GM10266 (cell line): ENCODE measurements around the gene PARD3B.

Experiments
- DNase-seq: peaks from one replicate; pipeline ENCODE4 v3.0.0; 2012; ENCODE audit errors: extremely low spot score
- TF ChIP-seq, protein P1 (sequence below): IDR thresholded peaks from 2 replicates; pipeline ENCODE4 v1.5.1; 2012; ENCODE audit warnings: mild to moderate bottlenecking, low read depth; ENCODE audit not compliant: control insufficient read depth, insufficient read depth; ENCODE audit errors: missing control alignments

The PARD3B gene

DNA sequence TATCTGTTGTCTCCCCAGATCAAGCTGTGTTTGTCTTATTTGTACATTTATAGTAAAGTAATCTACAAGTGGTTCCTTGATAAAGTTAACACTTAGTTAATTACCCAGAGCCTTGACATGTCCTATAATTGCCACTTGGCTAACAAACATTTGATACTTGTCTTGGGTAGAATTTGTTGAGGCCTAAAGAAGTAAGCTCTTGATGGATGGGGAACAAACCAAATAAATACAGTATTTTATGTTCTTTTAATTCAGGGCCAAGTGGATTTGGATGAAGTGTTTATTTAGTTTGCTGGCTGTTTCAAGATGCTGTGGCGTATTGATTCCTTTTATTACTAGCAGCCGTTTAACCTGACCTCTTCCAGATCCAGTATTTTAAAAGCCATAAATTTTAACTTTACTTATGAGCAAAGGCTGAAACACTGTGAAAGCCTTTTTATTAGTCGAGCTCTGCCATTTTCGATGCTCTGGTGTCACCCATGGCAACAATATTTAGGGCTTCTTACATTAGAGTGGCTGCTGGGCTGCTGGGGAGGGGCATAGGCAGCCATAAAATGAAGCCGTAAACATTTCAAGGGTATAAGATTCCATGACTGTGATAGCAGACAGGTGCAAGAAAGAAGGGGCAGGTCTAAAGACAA lies 735.4 kb downstream of the PARD3B start:
- no peak for DNase-seq
- TF ChIP-seq, protein P1, sequence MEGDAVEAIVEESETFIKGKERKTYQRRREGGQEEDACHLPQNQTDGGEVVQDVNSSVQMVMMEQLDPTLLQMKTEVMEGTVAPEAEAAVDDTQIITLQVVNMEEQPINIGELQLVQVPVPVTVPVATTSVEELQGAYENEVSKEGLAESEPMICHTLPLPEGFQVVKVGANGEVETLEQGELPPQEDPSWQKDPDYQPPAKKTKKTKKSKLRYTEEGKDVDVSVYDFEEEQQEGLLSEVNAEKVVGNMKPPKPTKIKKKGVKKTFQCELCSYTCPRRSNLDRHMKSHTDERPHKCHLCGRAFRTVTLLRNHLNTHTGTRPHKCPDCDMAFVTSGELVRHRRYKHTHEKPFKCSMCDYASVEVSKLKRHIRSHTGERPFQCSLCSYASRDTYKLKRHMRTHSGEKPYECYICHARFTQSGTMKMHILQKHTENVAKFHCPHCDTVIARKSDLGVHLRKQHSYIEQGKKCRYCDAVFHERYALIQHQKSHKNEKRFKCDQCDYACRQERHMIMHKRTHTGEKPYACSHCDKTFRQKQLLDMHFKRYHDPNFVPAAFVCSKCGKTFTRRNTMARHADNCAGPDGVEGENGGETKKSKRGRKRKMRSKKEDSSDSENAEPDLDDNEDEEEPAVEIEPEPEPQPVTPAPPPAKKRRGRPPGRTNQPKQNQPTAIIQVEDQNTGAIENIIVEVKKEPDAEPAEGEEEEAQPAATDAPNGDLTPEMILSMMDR, result no peak

DNA sequence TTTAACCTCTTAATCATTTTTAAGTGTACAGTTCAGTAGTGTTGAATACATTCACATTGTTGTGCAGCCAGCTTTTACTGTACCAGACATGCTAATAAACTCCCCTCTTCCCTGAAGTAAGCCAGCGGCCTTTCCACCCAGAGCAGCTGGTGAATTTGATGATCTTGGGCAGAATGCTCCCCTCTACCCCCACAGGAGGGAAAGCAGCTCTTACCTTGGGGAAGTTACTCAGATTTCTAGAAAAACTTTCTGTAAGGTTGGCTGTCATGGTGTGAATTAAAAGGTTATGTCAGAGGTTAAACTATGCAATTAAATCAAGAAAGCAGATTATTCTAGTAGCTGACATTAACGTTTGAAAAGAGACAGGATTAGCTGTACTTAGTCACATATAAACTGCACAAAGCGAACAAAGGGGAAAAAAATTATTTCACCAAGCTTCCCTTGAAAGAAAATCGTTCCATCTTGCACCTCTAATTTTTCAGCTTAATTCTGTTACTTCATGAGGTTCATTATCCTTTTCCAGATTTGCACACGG lies 738.5 kb downstream of the PARD3B start:
- TF ChIP-seq, protein P1, result no peak
- no peak for DNase-seq

DNA sequence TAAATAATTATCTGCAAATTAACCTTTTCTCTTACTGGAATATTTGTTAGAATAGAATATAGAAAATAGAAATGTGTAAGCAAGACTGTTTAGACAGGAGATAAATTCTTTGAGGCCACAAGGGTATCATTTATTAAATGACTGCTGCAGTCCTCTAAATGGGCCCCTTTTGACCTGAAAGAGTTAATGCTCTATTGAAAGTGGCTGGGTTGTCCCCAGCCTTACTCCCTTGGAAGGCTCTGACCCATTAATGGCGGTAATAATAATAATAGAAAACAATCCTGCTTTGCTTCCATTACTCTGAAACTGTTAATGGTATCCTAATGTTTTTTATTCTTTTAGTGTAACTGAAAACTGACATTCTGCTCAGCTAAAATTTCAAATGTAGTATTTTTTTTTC lies 739.1 kb downstream of the PARD3B start:
- DNase-seq, result no peak
- TF ChIP-seq, protein P1, result no peak

- TF ChIP-seq, protein P1, result no peak
- DNase-seq, result no peak
Measured at GRCh38 chr2:205287316-205287715, 742.0 kb downstream of the PARD3B start.

GRCh38 chr2:205288686-205289085 lies 743.4 kb downstream of the PARD3B start:
- TF ChIP-seq, protein P1, result no peak
- DNase-seq, result no peak

- no peak for DNase-seq
- TF ChIP-seq, protein P1, result no peak
Measured at GRCh38 chr2:205290299-205290698, 745.0 kb downstream of the PARD3B start.

DNA sequence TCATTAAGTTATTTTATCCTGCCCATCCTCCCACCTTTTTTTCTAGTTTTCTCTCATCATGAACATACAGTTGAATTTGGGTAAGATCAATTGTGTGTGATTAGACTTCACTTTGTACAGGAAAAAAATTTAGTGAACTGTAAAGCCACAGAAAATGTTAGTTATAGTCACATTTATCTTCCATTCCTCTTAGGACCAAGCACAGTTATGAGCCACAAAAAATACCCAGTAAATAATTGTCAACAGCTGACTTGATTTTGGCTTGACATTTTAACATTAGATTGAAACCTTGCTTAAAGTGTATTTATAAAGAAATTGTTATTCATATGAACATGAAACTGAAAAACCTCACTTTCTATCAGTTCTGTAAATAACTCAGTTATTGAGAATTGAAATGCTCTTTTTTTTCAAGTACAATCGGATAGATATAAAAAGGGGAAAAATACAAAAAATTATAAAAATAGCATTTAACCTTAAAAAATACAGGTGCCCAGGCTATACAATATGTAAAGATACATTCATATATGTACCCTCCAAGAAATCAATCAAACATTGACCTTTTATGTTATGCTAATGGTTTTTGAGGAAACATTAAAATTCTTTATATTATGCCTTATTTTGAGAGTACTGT lies 747.5 kb downstream of the PARD3B start:
- no peak for DNase-seq
- TF ChIP-seq, protein P1, result no peak
